ENCODE data around the gene NMT1. TPM values are rescaled to one million over a fixed set of nuclear protein-coding genes. Genes with fewer than 3 reads are reported as not detected.

NMT1 gene
- polyA plus RNA-seq, 1 of the 3 experiments (the other 2 are of a cell fraction): 30.1 TPM

GRCh38 chr17:45090711-45091110 is 29.6 kb downstream of the NMT1 start:
- Histone ChIP-seq H3K27me3 (ENCODE audit: insufficient read depth) (no peaks in the 10 kb centered on the region), H3K9me3 (no peaks in the 10 kb centered on the region), H3K4me2 (no peak overlapping the region), H3K4me3 (ENCODE audit: low read depth in 2 of 2, low read length in 1 of 2) (no peak overlapping the region), H3K36me3 (replicated peaks in 1 of 2; ENCODE audit: control insufficient read depth in 1 of 2, insufficient read depth in 2 of 2, low read length in 1 of 2) (peaks cover 28 to 51% of the 10 kb centered on the region in 2 experiments), H3K9ac (no peak overlapping the region), H4K20me1 (ENCODE audit: insufficient read depth) (no peaks in the 10 kb centered on the region), H3K9me2 (no peaks in the 10 kb centered on the region), H3K4me1 (ENCODE audit: control insufficient read depth in 1 of 2, insufficient read depth in 2 of 2, low read depth in 1 of 2, low read length in 1 of 2) (peaks cover 0 to 11% of the 10 kb centered on the region in 2 experiments; a peak in 3 of 4 replicates), H2AFZ (ENCODE audit: low read depth) (no peak overlapping the region), H3K27ac (ENCODE audit: low read depth in 2 of 2, low read length in 1 of 2) (peak overlapping the region in 1 of 2 experiments; percentile 97; a peak in 1 of 4 replicates), H3K79me2 (ENCODE audit: insufficient read depth) (peaks cover 40% of the 10 kb centered on the region), H3F3A (replicated peaks; ENCODE audit: insufficient read depth) (peaks cover 39% of the 10 kb centered on the region)
- ChIA-PET POLR2A (interaction anchor here (0.7 kb wide), 1 partner anchor 59 kb away, joined by 5 read pairs; no protein-coding TSS in a partner anchor), CTCF (interaction anchor here (1.0 to 14.8 kb wide), 3 partner anchors 8 to 69 kb away, joined by 3 to 194 read pairs (median 17); partner anchors contain the start of genes ACBD4 and PLCD3)
- DNase-seq: no peak
- WGBS (ENCODE audit: low lambda C conversion rate): 64% methylated on average over 3 of the region's 3 CpGs
- no peak for TF ChIP-seq EZH2phosphoT487 (IDR thresholded peaks at IDR 0.05; ENCODE audit: borderline replicate concordance, low read depth)
- no peak for TF ChIP-seq MXI1 (IDR thresholded peaks at IDR 0.05; ENCODE audit: low read depth, low read length)
- no peak for TF ChIP-seq MAX (IDR thresholded peaks at IDR 0.05; ENCODE audit: low read depth)
- no peak for TF ChIP-seq USF2 (IDR thresholded peaks at IDR 0.05; ENCODE audit: borderline replicate concordance, low read depth, low read length)

GRCh38 chr17:45091778-45092425 is 30.8 kb downstream of the NMT1 start:
- peaks cover 39% of the 10 kb centered on the region for H3F3A ChIP-seq (replicated peaks; ENCODE audit: insufficient read depth)
- DNase-seq: no peak
- no peak overlapping the region for H3K4me2 ChIP-seq
- ChIA-PET POLR2A (no interaction called here), CTCF (interaction anchor here (14.8 kb wide), 1 partner anchor 40 kb away, joined by 194 read pairs; the partner anchor contains the start of genes ACBD4 and PLCD3)
- no peaks in the 10 kb centered on the region for H3K9me2 ChIP-seq
- H3K27ac ChIP-seq (ENCODE audit: low read depth in 2 of 2, low read length in 1 of 2): peak overlapping the region; percentile 3 to 97
- 84% methylated on average over 8 of the region's 11 CpGs for WGBS (ENCODE audit: low lambda C conversion rate)
- H3K4me1 ChIP-seq (ENCODE audit: control insufficient read depth in 1 of 2, insufficient read depth in 2 of 2, low read depth in 1 of 2, low read length in 1 of 2): peaks cover 0 to 11% of the 10 kb centered on the region in 2 experiments; a peak in 3 of 4 replicates
- no peaks in the 10 kb centered on the region for H4K20me1 ChIP-seq (ENCODE audit: insufficient read depth)
- H2AFZ ChIP-seq (ENCODE audit: low read depth): no peak overlapping the region
- H3K79me2 ChIP-seq (ENCODE audit: insufficient read depth): peaks cover 40% of the 10 kb centered on the region
- H3K9me3 ChIP-seq: no peaks in the 10 kb centered on the region
- no peak overlapping the region for H3K4me3 ChIP-seq (ENCODE audit: low read depth in 2 of 2, low read length in 1 of 2)
- H3K36me3 ChIP-seq (replicated peaks in 1 of 2; ENCODE audit: control insufficient read depth in 1 of 2, insufficient read depth in 2 of 2, low read length in 1 of 2): peaks cover 36 to 55% of the 10 kb centered on the region in 2 experiments
- no peaks in the 10 kb centered on the region for H3K27me3 ChIP-seq (ENCODE audit: insufficient read depth)
- no peak overlapping the region for H3K9ac ChIP-seq
- TF ChIP-seq GATA2 (CRISPR knock-in tag; IDR thresholded peaks at IDR 0.05) (no peak), REST (IDR thresholded peaks at IDR 0.05; ENCODE audit: low read depth, low read length) (no peak), PBX3 (IDR thresholded peaks at IDR 0.05) (no peak), YY1 (IDR thresholded peaks at IDR 0.05; ENCODE audit: low read depth) (no peak), RCOR1 (IDR thresholded peaks at IDR 0.05; ENCODE audit: low read length) (no peak), FOXM1 (IDR thresholded peaks at IDR 0.05; ENCODE audit: low read depth) (no peak), TEAD4 (IDR thresholded peaks at IDR 0.05; ENCODE audit: borderline replicate concordance, insufficient read depth) (no peak), USF1 (IDR thresholded peaks at IDR 0.05; ENCODE audit: borderline replicate concordance, low read depth) (no peak), SMC3 (IDR thresholded peaks at IDR 0.05; ENCODE audit: low read depth, low read length) (no peak), RAD21 (IDR thresholded peaks at IDR 0.05; ENCODE audit: low read length) (no peak), RFX5 (IDR thresholded peaks at IDR 0.05; ENCODE audit: low read length) (no peak), FOXJ3 (CRISPR knock-in tag; IDR thresholded peaks at IDR 0.05) (no peak), CTCF (IDR thresholded peaks at IDR 0.05) (no peak), TCF12 (IDR thresholded peaks at IDR 0.05) (no peak), GABPA (IDR thresholded peaks at IDR 0.05; ENCODE audit: low read depth) (no peak)

All from SK-N-SH (cell line).